HEK293T (cell line): Measurements from ENCODE around the gene ITPKC.

Experiments
- CTCF ChIA-PET: fragments of 350-600 bp; formaldehyde crosslinking; extraction: SDS; loops from one replicate; lab custom pipeline; 2021; ENCODE audit warnings: antibody characterized with exemption, inconsistent platforms; lab: Yijun Ruan, JAX
- POLR2A ChIA-PET: fragments of 350-600 bp; formaldehyde crosslinking; extraction: SDS; loops from one replicate; lab custom pipeline; 2020; ENCODE audit warnings: antibody characterized with exemption, inconsistent platforms; lab: Yijun Ruan, JAX
- DNase-seq: peaks from one replicate; pipeline ENCODE4 v3.0.0; 2012; ENCODE audit warnings: mixed read lengths; ENCODE audit errors: extremely low spot score
- ARNT ChIP-seq: fragments of 450-650 bp; IDR thresholded peaks from 2 replicates; pipeline ENCODE4 v1.6.1; 2017; ENCODE audit warnings: mild to moderate bottlenecking
- BHLHE40 ChIP-seq: fragments of 450-650 bp; IDR thresholded peaks from 2 replicates; pipeline ENCODE4 v1.6.1; 2016; ENCODE audit warnings: mild to moderate bottlenecking, moderate library complexity, borderline replicate concordance
- CTBP1 ChIP-seq: fragments of 450-650 bp; IDR thresholded peaks from 2 replicates; pipeline ENCODE4 v1.6.1; 2016; ENCODE audit warnings: borderline replicate concordance
- ELF4 ChIP-seq: fragments of 450-650 bp; IDR thresholded peaks from 2 replicates; pipeline ENCODE4 v1.6.1; 2017; ENCODE audit warnings: antibody characterized with exemption
- FOXA1 ChIP-seq: fragments of 450-650 bp; IDR thresholded peaks from 2 replicates; pipeline ENCODE4 v1.6.1; 2016; ENCODE audit warnings: mild to moderate bottlenecking
- FOXK2 ChIP-seq: fragments of 450-650 bp; IDR thresholded peaks from 2 replicates; pipeline ENCODE4 v1.6.1; 2016; ENCODE audit warnings: mild to moderate bottlenecking
- FOXM1 ChIP-seq: fragments of 450-650 bp; IDR thresholded peaks from 2 replicates; pipeline ENCODE4 v1.6.1; 2017; ENCODE audit warnings: mild to moderate bottlenecking, borderline replicate concordance
- HDGF ChIP-seq: fragments of 450-650 bp; IDR thresholded peaks from 2 replicates; pipeline ENCODE4 v1.6.1; 2017; ENCODE audit warnings: antibody characterized with exemption, borderline replicate concordance
- L3MBTL2 ChIP-seq: fragments of 450-650 bp; conservative IDR thresholded peaks from 2 replicates; pipeline ENCODE4 v1.6.1; 2016; ENCODE audit warnings: mild to moderate bottlenecking
- LEF1 ChIP-seq: fragments of 450-650 bp; IDR thresholded peaks from 2 replicates; pipeline ENCODE4 v1.6.1; 2017; ENCODE audit warnings: mild to moderate bottlenecking, borderline replicate concordance
- NFRKB ChIP-seq: fragments of 450-650 bp; IDR thresholded peaks from 2 replicates; pipeline ENCODE4 v1.6.1; 2016; ENCODE audit warnings: mild to moderate bottlenecking, moderate library complexity
- SP1 ChIP-seq: fragments of 450-650 bp; IDR thresholded peaks from 2 replicates; pipeline ENCODE4 v1.6.1; 2017
- SUZ12 ChIP-seq: fragments of 450-650 bp; IDR thresholded peaks from 2 replicates; pipeline ENCODE4 v1.6.1; 2016; ENCODE audit warnings: mild to moderate bottlenecking
- TARDBP ChIP-seq: fragments of 450-650 bp; IDR thresholded peaks from 2 replicates; pipeline ENCODE4 v1.6.1; 2016
- ZNF384 ChIP-seq: fragments of 450-650 bp; IDR thresholded peaks from 2 replicates; pipeline ENCODE4 v1.6.1; 2016
- TF ChIP-seq, protein P1 (sequence below): fragments of 450-650 bp; IDR thresholded peaks from 2 replicates; pipeline ENCODE4 v1.6.1; 2016

The ITPKC gene

GRCh38 chr19:40744554-40745401, 27.9 kb downstream of the ITPKC start:
- DNase-seq = no peak
- TF ChIP-seq SUZ12 (no peak), BHLHE40 (no peak), SP1 (no peak), FOXM1 (no peak), CTBP1 (no peak), HDGF (no peak), TARDBP (no peak), FOXK2 (no peak), ZNF384 (no peak), ELF4 (no peak), NFRKB (no peak), ARNT (no peak), L3MBTL2 (no peak), FOXA1 (no peak)
- TF ChIP-seq, protein P1, sequence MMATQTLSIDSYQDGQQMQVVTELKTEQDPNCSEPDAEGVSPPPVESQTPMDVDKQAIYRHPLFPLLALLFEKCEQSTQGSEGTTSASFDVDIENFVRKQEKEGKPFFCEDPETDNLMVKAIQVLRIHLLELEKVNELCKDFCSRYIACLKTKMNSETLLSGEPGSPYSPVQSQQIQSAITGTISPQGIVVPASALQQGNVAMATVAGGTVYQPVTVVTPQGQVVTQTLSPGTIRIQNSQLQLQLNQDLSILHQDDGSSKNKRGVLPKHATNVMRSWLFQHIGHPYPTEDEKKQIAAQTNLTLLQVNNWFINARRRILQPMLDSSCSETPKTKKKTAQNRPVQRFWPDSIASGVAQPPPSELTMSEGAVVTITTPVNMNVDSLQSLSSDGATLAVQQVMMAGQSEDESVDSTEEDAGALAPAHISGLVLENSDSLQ = no peak
- ChIA-PET POLR2A (interaction anchor here (0.6 to 1.1 kb wide), 2 partner anchors 82 to 318 kb away, joined by 3 read pairs; no protein-coding TSS in a partner anchor), CTCF (interaction anchor here (1.4 kb wide), 2 partner anchors 8 kb away, joined by 4 to 11 read pairs; no protein-coding TSS in a partner anchor)

GRCh38 chr19:40745402-40745780, 28.5 kb downstream of the ITPKC start:
- TF ChIP-seq SUZ12 (no peak), FOXM1 (no peak), CTBP1 (no peak)
- TF ChIP-seq, protein P1 = no peak
- DNase-seq = no peak
- ChIA-PET CTCF (interaction anchor here (1.4 kb wide), 1 partner anchor 9 kb away, joined by 4 read pairs; no protein-coding TSS in a partner anchor), POLR2A (interaction anchor here (0.6 to 1.1 kb wide), 2 partner anchors 82 to 319 kb away, joined by 3 read pairs; no protein-coding TSS in a partner anchor)

DNA sequence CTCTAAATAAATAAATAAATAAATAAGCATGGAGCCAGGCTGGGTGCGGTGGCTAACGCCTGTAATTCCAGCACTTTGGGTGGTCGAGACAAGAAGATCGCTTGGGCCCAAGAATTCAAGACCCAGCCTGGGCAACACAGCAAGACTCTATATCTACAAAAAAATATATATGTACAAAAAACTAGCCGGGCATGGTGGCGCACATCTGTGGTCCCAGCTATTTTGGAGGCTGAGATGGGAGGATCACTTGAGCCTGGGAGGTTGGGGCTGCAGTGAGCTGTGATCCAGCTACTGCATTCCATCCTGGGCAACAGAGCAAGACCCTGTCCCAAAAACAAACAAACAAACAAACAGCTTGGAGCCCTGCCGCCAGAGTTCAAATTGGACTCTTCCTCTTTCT, 30.6 kb downstream of the ITPKC start:
- POLR2A ChIA-PET = interaction anchor here (1.1 kb wide), 1 partner anchor 30 kb away, joined by 3 read pairs; the partner anchor contains the start of gene ITPKC
- no peak for TF ChIP-seq ARNT
- TF ChIP-seq BHLHE40 = no peak
- no peak for TF ChIP-seq FOXA1
- no peak for TF ChIP-seq L3MBTL2
- no peak for TF ChIP-seq LEF1
- no peak for TF ChIP-seq ELF4
- no peak for TF ChIP-seq HDGF
- no peak for TF ChIP-seq CTBP1
- TF ChIP-seq SUZ12 = no peak
- TF ChIP-seq FOXK2 = no peak
- no peak for TF ChIP-seq NFRKB
- no peak for TF ChIP-seq ZNF384
- TF ChIP-seq, protein P1 = no peak
- TF ChIP-seq FOXM1 = no peak
- no peak for TF ChIP-seq SP1
- no peak for TF ChIP-seq TARDBP
- DNase-seq = no peak
- CTCF ChIA-PET = no interaction called here

- POLR2A ChIA-PET = interaction anchor here (0.6 to 5.0 kb wide), 22 partner anchors 9 to 136 kb away, joined by 3 to 55 read pairs (median 4); partner anchors contain the start of genes COQ8B, EGLN2, ITPKC and RAB4B
- CTCF ChIA-PET = interaction anchor here (1.2 kb wide), 1 partner anchor 87 kb away, joined by 7 read pairs; no protein-coding TSS in a partner anchor
- TF ChIP-seq ARNT (no peak), TARDBP (no peak), CTBP1 (no peak), SP1 (no peak), ZNF384 (no peak), NFRKB (peak; percentile 82), LEF1 (no peak), FOXA1 (no peak), SUZ12 (no peak), BHLHE40 (no peak), HDGF (no peak), L3MBTL2 (peak; percentile 96), FOXK2 (no peak), FOXM1 (no peak), ELF4 (peak; percentile 83)
- TF ChIP-seq, protein P1 = peak; percentile 91
- peak; percentile 99 for DNase-seq
Measured at GRCh38 chr19:40750058-40750873, 33.4 kb downstream of the ITPKC start, which contains the start of gene ACTMAP. Gene ACTMAP, minus strand, starts transcription at chr19:40750477. Its CDS starts 674 bp downstream, at chr19:40749803.
